SHP77 treated with DMSO at 0.1 percent for 48 hours (cell line): ENCODE measurements around the gene ARL8B.
"Not testable (repeated sequence)": the region's sequence is repeated elsewhere in the genome, so short reads cannot be mapped to it uniquely, and the experiment has no call there.

Source experiments
- DNase-seq: peaks from one replicate; lab custom pipeline; 2025; lab: John Stamatoyannopoulos, UW

The ARL8B gene

DNA sequence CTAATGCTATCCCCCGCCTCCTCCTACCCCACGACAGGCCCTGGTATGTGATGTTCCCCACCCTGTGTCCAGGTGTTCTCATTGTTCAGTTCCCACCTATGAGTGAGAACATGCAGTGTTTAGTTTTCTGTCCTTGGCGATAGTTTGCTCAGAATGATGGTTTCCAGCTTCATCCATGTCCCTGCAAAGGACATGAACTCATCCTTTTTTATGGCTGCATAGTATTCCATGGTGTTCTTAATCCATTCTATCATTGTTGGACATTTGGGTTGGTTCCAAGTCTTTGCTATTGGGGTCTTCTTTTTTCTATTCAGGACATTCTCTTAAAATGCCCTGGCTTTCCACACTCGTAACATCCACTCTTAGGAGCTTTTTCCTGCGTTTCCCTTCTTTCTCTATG is 25.1 kb downstream of the ARL8B start:
- not testable (repeated sequence) for DNase-seq

DNA sequence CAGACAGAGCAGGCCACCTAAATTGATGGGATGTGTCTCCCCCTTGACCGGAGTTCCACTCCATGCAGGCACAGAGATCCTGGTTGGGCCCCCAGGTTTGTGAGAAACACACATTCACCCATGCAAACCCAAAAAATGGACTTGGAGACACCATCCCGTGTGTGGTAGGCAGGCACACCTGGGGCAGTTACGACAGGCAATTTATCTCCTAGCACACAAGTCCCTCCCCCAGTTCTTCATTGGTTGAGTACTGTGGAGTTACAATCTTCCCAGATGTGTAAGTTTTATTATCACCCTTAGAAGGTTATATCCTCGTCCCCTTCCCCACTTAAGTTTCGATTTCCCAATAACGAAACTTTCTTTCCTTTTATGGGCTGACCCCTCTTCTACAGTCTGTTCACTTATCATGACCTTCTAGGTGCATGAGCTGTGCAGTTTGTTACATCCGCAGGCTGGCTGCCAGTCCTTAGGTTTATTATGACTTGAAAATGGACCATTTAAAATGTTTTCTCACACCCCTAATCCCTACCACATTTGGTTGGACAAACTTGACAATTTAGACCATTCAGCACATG is 27.3 kb downstream of the ARL8B start:
- DNase-seq: no peak

DNA sequence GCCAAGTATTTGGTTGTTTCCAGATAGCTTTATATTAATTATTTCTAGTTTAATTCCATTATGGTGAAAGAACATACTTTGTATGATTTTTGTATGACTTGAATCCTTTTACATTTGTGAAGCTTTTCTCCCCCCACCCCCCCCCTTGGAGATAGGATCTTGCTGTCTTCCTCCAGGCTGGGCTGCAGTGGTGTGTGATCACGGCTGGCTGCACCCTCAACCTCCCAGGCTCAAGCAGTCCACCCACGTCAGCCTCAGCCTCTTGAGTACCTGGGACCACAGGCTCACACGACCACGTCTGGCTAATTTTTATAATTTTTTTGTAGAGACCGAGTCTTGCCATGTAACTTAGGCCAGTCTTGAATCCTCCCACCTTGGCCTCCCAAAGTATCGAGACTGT is 29.5 kb downstream of the ARL8B start:
- DNase-seq: no peak

DNA sequence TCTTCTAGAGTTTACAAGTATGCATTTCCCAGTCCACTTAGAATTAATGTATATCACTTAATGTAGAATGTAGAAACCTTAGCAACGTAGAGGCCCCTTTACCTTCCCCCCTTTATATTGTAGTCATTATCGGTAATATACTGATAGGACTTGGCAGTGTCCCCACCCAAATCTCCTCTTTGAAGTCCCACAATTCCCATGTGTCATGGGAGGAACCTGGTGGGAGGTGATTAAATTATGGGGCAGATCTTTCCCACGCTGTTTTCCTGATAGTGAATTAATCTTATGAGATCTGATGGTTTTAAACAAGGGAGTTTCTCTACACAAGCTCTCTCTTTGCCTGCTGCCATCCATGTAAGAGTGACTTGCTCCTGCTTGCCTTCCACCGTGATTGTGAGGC is 31.0 kb downstream of the ARL8B start:
- no peak for DNase-seq

DNA sequence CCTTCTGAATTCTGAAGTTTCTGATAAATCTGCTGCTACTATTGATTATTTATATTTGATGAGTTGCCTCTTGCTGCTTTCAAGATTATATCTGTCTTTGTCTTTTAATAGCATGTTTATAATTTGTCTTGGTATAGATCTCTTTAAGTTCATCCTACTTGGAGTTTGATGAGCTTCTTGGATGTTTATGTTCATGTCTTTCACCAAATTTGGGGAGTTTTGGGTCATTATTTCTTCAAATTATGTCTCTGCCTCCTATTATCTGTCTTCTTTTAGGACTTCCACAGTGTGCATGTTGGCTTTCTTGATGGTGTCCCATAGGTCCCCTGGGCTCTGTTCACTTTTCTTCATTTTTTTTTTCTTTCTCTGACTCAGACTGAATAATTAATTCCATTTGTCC is 33.1 kb downstream of the ARL8B start:
- no peak for DNase-seq

DNA sequence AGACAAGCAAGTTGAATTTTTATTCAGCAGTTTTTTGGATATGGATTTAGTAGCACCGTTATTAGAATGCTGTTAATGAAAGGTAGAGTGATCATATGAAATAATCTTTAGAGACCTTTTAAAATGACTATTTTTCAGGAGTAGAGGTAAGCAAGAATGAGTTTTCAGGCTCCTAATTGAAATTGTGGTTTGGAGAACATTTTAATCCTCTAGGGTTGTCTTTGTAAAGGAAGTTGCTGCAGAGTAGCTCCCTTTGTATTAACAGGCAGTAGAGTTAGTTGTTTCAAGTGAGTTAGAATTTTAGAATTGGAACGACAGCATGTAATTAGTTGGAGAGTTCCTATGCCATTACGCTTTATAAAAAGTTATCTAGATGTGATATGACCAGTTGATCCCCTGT is 38.2 kb downstream of the ARL8B start:
- no peak for DNase-seq

DNA sequence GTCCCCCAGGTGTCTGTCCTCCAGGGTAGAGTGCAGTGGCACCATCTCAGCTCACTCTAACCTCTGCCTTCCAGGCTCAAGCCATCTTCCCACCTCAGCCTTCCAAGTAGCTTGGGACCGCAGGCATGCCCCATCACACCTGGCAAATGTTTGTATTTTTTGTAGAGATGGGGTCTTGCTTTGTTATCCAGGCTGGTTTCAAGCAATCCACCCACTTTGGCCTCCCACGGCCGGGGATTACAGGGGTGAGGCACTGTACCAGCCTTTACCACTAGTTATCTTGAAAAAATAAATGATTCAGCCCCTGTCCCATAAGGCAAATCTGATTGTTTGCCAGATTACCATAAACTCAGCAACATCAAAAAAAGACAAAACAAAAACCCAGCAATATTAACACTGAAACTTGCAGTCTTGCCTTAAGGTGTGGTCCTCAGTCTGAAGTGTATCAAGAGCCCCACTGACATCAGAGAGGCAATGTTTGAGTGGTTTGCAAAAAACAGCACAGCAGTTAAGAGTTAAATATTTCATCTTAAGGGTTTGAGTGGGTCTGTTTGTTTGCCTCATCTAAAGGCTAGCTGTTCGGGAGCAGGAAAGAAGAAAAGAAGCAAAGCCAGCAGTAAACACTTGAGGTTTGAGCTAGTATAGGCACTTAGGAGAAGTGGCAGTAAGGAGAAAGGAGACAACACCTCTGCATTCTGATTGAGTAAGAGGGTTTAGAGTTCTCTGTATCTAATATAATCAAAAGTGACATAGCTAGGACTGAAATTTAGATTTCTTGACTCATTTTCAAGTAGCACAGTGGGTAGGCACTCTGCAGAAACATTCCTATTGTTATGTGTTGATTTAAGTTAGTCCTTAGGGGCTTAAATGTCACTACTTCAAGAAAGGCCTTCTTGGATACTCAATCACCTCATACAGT is 39.1 kb downstream of the ARL8B start:
- no peak for DNase-seq

DNA sequence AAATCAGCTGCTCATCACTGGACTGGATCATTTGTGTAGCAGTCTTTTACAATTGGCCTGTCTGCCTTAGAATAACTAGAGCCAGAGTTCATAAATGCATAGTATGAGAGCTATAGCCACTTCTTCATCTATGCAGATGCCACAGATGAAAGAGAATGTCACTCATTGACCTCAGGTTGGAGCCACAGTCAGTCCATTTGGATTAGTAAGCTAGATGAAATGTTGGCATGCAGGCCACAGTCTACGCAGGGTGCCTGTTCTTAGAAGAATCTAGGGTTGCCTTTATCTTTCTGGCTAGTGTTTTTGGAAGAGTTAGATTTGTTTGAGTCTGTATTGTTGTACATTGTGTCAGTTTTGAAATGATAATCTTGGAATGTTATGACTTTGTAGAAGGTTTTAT is 40.0 kb downstream of the ARL8B start:
- DNase-seq: no peak

DNA sequence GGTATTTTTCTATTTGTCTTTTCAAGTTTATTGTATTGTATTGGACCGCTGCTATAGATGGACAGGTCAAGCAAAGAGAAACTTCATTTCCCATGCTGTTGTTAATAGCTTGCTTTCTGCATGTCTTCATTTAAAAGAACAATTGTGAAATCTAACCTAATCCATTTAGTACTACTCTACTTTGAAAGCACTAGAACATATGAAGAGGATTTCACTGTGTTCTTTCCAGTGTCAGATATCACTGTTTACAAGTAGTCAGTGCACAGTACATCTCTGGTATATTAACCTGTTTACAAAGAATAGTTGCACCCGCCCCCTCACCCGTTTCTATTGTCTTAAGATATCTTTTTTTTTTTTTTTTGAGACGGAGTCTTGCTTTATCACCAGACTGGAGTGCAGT is 43.6 kb downstream of the ARL8B start:
- no peak for DNase-seq

DNA sequence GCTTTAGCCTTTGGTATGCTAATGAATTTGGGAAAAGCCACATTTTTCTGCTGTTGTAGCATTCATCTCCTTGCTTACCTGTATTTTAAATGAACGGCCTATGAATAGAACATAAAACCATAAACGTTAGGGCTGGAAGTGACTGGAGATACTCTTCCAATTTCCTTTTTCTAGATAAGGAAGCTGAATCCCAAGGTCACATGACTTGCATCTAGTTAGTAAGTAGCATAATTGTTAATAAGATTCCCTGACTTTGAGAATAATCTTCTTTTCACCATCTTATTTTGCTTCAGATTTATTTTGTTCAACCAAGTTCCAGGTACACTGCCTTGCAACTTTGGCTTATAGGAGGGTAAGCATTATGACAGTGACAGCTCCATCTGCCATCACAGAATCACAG is 44.8 kb downstream of the ARL8B start:
- no peak for DNase-seq

DNA sequence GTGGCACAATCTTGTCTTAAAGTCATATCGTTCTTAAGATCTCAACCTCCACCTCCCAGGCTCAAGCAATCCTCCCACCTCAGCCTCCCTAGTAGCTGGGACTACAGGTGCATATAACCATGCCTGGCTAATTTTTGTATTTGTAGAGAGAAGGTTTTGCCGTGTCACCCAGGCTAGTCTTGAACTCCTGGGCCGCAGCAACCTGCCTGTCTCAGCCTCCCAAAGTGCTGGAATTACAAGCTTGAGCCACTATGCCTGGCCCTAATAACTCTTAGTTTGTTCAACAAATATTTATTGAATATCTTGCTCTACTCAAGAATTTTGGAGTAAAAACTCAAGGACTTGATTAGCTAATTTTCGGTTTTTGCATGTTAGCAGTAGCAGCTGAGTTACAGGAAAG is 46.0 kb downstream of the ARL8B start:
- no peak for DNase-seq

DNA sequence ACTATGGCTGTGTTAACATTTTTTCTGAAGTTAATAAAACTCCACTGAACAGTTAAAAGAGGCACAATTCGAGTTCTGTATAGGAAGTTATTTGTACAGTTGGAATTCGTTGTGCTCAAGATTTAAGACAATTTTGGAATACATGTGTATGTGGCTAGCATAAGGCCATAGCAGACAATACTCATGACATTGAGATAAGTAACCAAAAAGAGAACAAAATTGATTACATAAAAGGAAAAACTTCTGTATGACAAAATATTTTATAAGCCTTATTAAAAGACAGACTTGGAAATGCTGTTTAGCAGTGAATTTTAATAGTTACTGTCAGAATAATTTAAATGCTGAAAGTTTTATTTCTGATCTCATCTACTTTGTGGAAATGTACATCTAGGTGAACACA is 47.7 kb downstream of the ARL8B start:
- DNase-seq: no peak

DNA sequence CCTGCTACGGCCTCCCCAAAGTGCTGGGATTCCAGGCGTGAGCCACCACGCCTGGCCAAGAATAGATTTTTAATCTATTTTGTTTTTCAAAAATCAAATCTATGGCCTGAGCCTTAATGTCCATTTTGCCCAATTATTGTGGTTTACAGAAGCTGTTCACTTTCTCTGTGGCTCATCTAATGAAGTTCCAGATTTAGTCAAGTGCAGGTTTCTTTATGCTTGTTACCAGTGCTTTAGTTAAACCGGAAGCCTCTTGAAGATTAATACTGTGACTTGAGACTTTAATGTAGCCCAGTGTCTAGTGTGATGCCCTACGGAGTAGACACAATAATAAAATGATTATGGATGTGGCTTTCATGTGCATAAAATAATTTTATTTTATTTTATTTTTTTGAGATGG is 48.9 kb downstream of the ARL8B start:
- no peak for DNase-seq

DNA sequence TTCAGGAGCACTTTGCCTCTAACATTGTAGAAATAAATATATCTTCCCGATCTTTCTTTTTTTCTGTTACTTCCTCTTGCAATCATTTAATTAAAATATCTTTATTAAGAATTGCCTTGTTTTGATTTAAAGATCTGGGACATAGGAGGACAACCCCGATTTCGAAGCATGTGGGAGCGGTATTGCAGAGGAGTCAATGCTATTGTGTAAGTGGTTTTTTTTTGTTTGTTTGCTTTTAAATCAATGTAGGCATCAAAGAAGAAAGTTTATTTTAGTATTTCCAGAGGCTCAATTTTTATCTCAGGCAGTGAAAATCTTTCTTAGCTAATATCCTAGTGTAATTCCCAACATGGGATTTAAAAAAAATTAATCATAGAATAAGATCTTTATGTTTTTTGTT is 49.9 kb downstream of the ARL8B start:
- no peak for DNase-seq

DNA sequence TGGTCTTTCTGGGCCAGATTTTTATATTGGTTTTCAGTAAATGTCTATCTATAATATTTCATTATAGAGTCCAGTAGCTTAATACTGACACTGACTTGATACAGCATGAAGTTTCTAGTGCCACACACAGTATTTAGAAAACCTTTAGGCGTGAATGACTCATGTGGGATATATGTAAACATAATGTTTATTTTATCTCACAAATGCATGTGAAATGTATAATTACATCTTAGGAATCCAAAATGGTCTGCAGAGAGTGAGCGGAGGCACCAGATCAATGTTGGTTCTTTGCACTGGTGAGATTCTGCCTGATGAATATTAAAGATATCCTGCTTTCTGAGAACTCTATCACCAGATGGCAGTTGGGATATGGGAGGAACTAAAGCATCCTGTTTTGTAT is 56.9 kb downstream of the ARL8B start:
- not testable (repeated sequence) for DNase-seq

DNA sequence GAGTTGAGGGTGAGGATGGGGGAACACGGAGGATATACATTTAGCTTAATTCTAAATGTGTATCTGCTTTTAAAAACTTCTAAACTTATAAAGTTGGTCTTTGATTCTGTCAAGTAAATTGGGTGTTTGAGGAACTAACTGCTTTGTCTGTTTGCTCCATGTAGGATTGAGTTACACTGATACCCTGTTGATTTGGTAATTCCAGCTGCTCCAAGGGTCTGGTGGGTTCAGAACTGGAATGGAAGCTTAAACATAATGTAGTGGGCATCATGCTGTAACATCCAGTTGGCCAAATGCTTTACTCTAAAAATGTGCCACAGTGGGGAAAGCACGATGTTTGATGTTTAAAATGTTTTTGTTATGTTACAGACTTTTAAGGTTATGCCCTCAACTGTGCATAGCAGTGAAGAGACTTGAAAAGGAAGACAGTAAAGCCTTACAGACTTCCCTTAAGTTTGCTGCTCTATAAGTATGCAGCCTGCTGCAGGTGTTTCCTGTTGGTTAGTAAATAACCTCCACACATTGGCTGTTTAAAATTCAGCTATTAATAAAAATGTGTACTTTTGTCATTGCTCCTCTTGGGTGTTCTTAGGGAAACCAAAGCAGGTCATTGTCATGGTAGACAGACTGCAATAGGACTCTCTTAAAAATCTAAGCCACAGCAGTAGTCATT is 59.5 kb downstream of the ARL8B start:
- no peak for DNase-seq

DNA sequence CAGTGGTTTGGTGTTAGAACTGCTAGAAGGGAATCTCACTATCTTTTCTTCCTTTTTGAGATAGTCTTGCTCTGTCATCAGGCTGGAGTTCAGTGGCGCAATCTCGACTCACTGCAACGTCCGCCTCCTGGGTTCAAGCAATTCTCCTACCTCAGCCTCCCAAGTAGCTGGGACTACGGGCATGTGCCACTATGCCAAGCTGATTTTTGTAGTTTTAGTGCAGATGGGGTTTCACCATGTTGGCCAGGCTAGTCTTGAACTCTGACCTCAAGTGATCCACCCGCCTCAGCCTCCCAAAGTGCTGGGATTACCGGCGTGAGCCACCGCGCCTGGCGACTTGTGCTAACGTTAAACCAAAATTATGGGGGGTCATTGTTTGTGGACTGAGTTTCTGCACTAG is 61.6 kb downstream of the ARL8B start:
- DNase-seq: not testable (repeated sequence)

DNA sequence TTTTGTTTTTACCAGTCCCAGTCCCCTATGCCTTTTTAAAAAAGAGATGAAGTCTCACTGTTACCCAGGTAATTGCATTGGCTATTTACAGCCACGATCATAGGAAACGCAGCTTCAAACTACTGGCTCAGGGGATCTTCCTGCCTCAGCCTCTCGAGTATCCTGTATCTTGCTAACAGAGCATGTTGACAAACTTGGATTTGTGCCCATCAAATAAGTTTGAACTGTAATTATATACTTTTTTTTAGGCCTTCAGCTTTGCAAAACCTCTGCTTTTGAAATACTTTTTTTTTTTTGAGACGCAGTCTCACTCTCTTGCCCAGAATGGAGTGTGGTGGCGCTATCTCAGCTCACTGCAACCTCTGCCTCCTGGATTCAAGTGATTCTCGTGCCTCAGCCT is 62.4 kb downstream of the ARL8B start:
- no peak for DNase-seq

DNA sequence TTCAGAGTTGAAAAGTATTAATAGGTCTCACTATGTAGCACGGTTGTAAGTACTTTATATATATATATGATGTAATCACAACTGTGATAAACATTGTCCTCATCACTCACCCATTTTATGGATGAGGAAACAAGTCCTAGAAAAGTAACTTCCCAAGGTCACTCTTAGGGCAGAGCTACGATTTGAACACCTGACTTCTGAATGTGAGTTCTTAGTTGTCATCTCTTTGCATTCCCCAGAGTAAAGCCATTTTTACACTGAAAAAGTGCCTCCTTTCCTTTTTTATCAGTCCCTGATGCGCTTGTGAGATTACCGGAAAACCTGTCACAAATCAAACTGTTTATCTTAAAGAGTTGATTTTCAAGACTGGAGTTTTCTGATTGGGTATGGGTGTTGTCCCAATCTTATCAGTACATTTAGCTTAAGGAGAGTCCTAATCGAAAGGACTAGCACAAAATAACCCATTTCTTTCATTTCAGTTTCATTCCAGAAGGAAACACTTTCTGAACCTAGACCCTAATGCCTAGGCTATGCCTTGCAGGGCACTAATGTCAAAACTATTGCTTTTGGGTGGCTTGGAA is 63.1 kb downstream of the ARL8B start:
- DNase-seq: no peak

DNA sequence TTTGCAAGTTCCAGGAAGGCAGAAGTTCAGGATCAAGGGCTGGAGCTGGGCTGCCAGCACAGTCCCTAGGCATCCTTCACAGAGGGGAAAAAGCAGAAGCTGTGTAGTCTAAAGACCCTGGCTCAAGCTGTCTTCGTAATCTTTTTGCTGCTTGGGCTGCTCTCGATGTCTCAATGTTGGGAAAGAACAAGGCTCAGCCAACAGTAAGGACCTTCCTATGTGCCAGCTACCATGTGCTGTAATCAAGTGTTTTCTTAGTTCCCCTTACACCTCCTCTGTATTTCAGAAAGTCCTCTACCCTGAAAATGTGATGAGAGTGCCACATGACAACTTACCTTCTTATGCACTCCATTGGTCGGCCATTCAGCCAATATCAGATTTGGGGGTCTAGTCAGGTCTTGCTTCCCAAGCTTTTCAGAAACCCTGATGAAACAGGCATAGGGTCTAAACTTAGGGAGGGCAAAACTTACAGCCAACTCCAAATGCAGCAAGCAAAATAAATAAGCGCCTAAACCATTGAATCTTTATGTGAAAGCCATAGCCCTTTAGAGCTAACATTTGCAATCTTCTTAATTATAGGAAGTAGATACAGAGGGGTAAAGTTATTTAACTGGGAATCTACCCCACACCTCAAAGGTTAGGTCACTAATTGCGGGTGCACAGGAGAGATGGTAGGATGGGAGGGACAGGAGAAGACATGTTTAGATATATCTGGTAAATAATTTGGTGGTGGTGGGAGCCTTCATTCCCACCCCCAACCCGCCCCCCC is 64.2 kb downstream of the ARL8B start:
- DNase-seq: no peak

DNA sequence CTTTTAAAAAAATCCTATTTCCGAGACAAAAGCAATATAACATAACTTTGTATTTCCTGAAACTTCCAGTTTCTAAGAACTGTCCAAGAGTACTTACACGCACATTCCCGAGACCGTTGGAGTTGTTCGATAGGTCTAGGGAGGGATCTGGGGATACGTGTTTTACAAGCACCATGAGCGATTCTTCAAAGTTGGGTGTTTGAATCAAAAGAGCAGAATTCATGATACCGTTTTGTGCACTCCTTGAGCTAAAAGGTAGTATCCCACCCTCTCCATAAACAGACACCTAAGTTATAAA is 64.7 kb downstream of the ARL8B start:
- DNase-seq: no peak

DNA sequence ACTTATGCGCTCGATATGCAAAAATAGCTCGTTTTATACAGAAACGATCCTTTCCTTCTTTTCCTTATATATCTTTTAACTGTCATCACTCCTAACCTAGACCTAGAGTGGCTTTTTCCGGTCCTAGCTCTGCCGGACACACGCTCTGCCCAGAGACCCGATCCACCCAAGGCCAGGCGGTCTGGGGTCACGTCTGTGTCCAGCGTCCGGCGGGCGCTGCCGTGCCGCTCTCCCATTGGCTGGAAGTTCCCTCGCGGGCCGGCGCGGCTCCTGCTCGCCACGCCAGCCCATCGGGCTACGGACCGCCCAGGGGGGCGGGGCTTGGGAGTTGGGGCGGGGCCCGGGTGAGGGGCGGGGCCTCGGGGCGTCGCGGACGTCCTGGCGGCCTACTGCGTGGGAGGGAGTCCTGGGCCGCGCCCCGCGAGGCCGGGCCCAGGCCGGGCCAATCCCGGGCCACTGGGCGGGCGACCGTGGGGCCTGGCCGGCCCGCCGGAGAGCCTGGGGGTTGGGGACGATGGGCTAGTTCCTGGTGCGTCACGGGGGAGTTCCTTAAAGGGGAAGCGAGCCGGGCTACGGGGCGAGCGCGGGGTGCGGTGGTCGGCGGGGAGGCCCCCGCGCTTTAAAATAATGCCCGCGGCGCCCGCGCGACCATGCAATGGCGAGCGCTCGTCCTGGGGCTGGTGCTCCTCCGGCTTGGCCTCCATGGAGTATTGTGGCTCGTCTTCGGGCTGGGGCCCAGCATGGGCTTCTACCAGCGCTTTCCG is 65.2 kb downstream of the ARL8B start, which contains the start of gene EDEM1:
Gene EDEM1, plus strand, starts transcription at position 552 of the 764 bp plus-strand sequence. Its CDS starts 99 bp downstream, at position 651.
- peak; percentile 80 for DNase-seq
